Neural crest cell (in vitro differentiated cells): ENCODE results near the gene INAFM2. TPM values are rescaled to one million over a fixed set of nuclear protein-coding genes. Genes with fewer than 3 reads are reported as not detected.

ENCODE experiments used
- DNase-seq: peaks from one replicate; pipeline ENCODE4 v3.0.0; 2021; ENCODE audit warnings: low read depth, mixed read lengths, low spot score
- H3K27ac Mint-ChIP-seq: one replicate; pipeline ENCODE4 v1.8.0; 2021; ENCODE audit warnings: mild to moderate bottlenecking, mixed read lengths; ENCODE audit not compliant: unreplicated experiment
- H3K27me3 Mint-ChIP-seq: 2 replicates; pipeline ENCODE4 v1.8.0; 2021; ENCODE audit warnings: low read depth, mild to moderate bottlenecking, mixed read lengths
- H3K36me3 Mint-ChIP-seq: 2 replicates; pipeline ENCODE4 v1.8.0; 2021; ENCODE audit warnings: low read depth, mild to moderate bottlenecking, mixed read lengths
- H3K4me1 Mint-ChIP-seq: 2 replicates; pipeline ENCODE4 v1.8.0; 2021; ENCODE audit warnings: mixed read lengths
- H3K4me3 Mint-ChIP-seq: one replicate; pipeline ENCODE4 v1.8.0; 2021; ENCODE audit warnings: mild to moderate bottlenecking, mixed read lengths
- H3K9me3 Mint-ChIP-seq: 2 replicates; pipeline ENCODE4 v1.8.0; 2021; ENCODE audit warnings: mixed read lengths
- CTCF ChIP-seq: fragments of 200-600 bp; sonication (generic); conservative IDR thresholded peaks from 2 replicates; pipeline ENCODE4 v1.5.0; 2021; ENCODE audit warnings: antibody characterized with exemption, mild to moderate bottlenecking
- total RNA-seq: library from RNA; stranded (reverse); gene quantifications from 2 replicates; pipeline ENCODE4 v1.2.1, GENCODE V29; 2021

INAFM2 gene
- total RNA-seq, 1 donor from 2014 or later = 27.5 TPM

- Mint-ChIP-seq H3K9me3 (no peaks in the 10 kb centered on the region), H3K4me3 (no peak overlapping the region), H3K36me3 (no peaks in the 10 kb centered on the region), H3K27ac (no peak overlapping the region), H3K27me3 (no peaks in the 10 kb centered on the region), H3K4me1 (peaks cover 17% of the 10 kb centered on the region)
- TF ChIP-seq CTCF = no peak
- no peak for DNase-seq
Observed at GRCh38 chr15:40339621-40339945, 16.1 kb downstream of the INAFM2 start.

GRCh38 chr15:40340038-40340739, 16.7 kb downstream of the INAFM2 start:
- TF ChIP-seq CTCF = no peak
- Mint-ChIP-seq H3K27me3 (no peaks in the 10 kb centered on the region), H3K9me3 (no peaks in the 10 kb centered on the region), H3K36me3 (no peaks in the 10 kb centered on the region), H3K4me3 (no peak overlapping the region), H3K27ac (no peak overlapping the region), H3K4me1 (peaks cover 17% of the 10 kb centered on the region)
- no peak for DNase-seq

- H3K4me1 Mint-ChIP-seq = peaks cover 17% of the 10 kb centered on the region
- no peak within 1 kb of the TSS for H3K4me3 Mint-ChIP-seq
- H3K27ac Mint-ChIP-seq = no peak within 1 kb of the TSS
- H3K27me3 Mint-ChIP-seq = no peaks in the 10 kb centered on the region
- H3K9me3 Mint-ChIP-seq = no peaks in the 10 kb centered on the region
- no peaks in the 10 kb centered on the region for H3K36me3 Mint-ChIP-seq
- DNase-seq = no peak
- TF ChIP-seq CTCF = no peak
Observed at GRCh38 chr15:40340740-40341400, 17.4 kb downstream of the INAFM2 start, which contains the start of gene CCDC9B. TSS of gene CCDC9B (minus strand) at chr15:40340939. CDS start at chr15:40340819, 120 bp downstream.

- peaks cover 17% of the 10 kb centered on the region for H3K4me1 Mint-ChIP-seq
- no peaks in the 10 kb centered on the region for H3K9me3 Mint-ChIP-seq
- no peaks in the 10 kb centered on the region for H3K27me3 Mint-ChIP-seq
- no peaks in the 10 kb centered on the region for H3K36me3 Mint-ChIP-seq
- TF ChIP-seq CTCF = no peak
- H3K27ac Mint-ChIP-seq = no peak overlapping the region
- DNase-seq = no peak
- no peak overlapping the region for H3K4me3 Mint-ChIP-seq
Observed at GRCh38 chr15:40342416-40343320, 19.2 kb downstream of the INAFM2 start.

GRCh38 chr15:40343512-40343911, 20.0 kb downstream of the INAFM2 start:
- Mint-ChIP-seq H3K4me1 (peaks cover 11% of the 10 kb centered on the region), H3K9me3 (no peaks in the 10 kb centered on the region), H3K27ac (peak overlapping the region; percentile 82), H3K27me3 (no peaks in the 10 kb centered on the region), H3K4me3 (no peak overlapping the region), H3K36me3 (no peaks in the 10 kb centered on the region)
- DNase-seq = no peak
- no peak for TF ChIP-seq CTCF
